Immature natural killer cell (primary cell): Measurements from ENCODE around the gene APOH. TPM values are rescaled to one million over a fixed set of nuclear protein-coding genes. Genes with fewer than 3 reads are reported as not detected.

Experiments
- DNase-seq, 3 donors: peaks; one replicate each; pipeline ENCODE4 v3.0.0; 2022; ENCODE audit warnings: mixed read lengths in 1 of 3
- H3K27ac Mint-ChIP-seq, 6 donors: one replicate each; pipeline ENCODE4 v1.8.0; 2020; ENCODE audit warnings: mixed read lengths in 6 of 6, mild to moderate bottlenecking in 5 of 6, inconsistent platforms in 4 of 6, moderate library complexity in 3 of 6
- H3K27me3 Mint-ChIP-seq, 3 donors: one replicate each; pipeline ENCODE4 v1.8.0; 2020 to 2021; ENCODE audit warnings: low read depth in 3 of 3, mild to moderate bottlenecking in 3 of 3, mixed read lengths in 3 of 3, moderate library complexity in 3 of 3, inconsistent platforms in 1 of 3
- H3K36me3 Mint-ChIP-seq, 3 donors: one replicate each; pipeline ENCODE4 v1.8.0; 2020; ENCODE audit warnings: mixed read lengths in 3 of 3, inconsistent platforms in 2 of 3, mild to moderate bottlenecking in 2 of 3
- H3K4me1 Mint-ChIP-seq, 2 donors: one replicate each; pipeline ENCODE4 v1.8.0; 2020; ENCODE audit warnings: inconsistent platforms in 2 of 2, mild to moderate bottlenecking in 2 of 2, mixed read lengths in 2 of 2, moderate library complexity in 1 of 2
- H3K4me3 Mint-ChIP-seq, 5 donors: one replicate each; pipeline ENCODE4 v1.8.0; 2020; ENCODE audit warnings: mild to moderate bottlenecking in 5 of 5, mixed read lengths in 5 of 5, inconsistent platforms in 3 of 5, moderate library complexity in 3 of 5
- H3K9me3 Mint-ChIP-seq, 6 donors: one replicate each; pipeline ENCODE4 v1.8.0; 2020; ENCODE audit warnings: mild to moderate bottlenecking in 6 of 6, mixed read lengths in 6 of 6, inconsistent platforms in 4 of 6, moderate library complexity in 3 of 6
- polyA plus RNA-seq, 3 donors: library from polyadenylated mRNA; unstranded; fragments of 300-500 nt; fragmentation: Illumina TruSeq; gene quantifications; one replicate each; pipeline ENCODE4 v1.2.3, GENCODE V29; 2021

Gene APOH
- polyA plus RNA-seq, 3 donors from 2014 or later: not detected

- H3K4me3 Mint-ChIP-seq: no peak overlapping the region
- no peaks in the 10 kb centered on the region for H3K4me1 Mint-ChIP-seq
- H3K36me3 Mint-ChIP-seq: no peaks in the 10 kb centered on the region
- H3K9me3 Mint-ChIP-seq: no peaks in the 10 kb centered on the region
- no peak overlapping the region for H3K27ac Mint-ChIP-seq
- peaks cover 0 to 1% (median 0%) of the 10 kb centered on the region in 3 donors for H3K27me3 Mint-ChIP-seq
- no peak for DNase-seq
Observed at GRCh38 chr17:66171172-66171571, 58.0 kb downstream of the APOH start.

- H3K4me1 Mint-ChIP-seq: no peaks in the 10 kb centered on the region
- peaks cover 0 to 1% (median 0%) of the 10 kb centered on the region in 3 donors for H3K27me3 Mint-ChIP-seq
- H3K9me3 Mint-ChIP-seq: no peaks in the 10 kb centered on the region
- H3K27ac Mint-ChIP-seq: no peak overlapping the region
- H3K36me3 Mint-ChIP-seq: no peaks in the 10 kb centered on the region
- DNase-seq: no peak
- no peak overlapping the region for H3K4me3 Mint-ChIP-seq
Observed at GRCh38 chr17:66169839-66170238, 59.4 kb downstream of the APOH start.

GRCh38 chr17:66167189-66167815, 61.9 kb downstream of the APOH start:
- Mint-ChIP-seq H3K4me3 (no peak overlapping the region), H3K27ac (no peak overlapping the region), H3K27me3 (no peaks in the 10 kb centered on the region), H3K4me1 (no peaks in the 10 kb centered on the region), H3K9me3 (no peaks in the 10 kb centered on the region), H3K36me3 (no peaks in the 10 kb centered on the region)
- DNase-seq: no peak

GRCh38 chr17:66165537-66166123, 63.6 kb downstream of the APOH start:
- no peak overlapping the region for H3K27ac Mint-ChIP-seq
- no peaks in the 10 kb centered on the region for H3K9me3 Mint-ChIP-seq
- DNase-seq: peak; percentile 9 to 31 (median 30)
- H3K27me3 Mint-ChIP-seq: peaks cover 0 to 3% (median 0%) of the 10 kb centered on the region in 3 donors
- no peak overlapping the region for H3K4me3 Mint-ChIP-seq
- no peaks in the 10 kb centered on the region for H3K4me1 Mint-ChIP-seq
- no peaks in the 10 kb centered on the region for H3K36me3 Mint-ChIP-seq

Other genes starting within 250 kb of the APOH start
- under 1 TPM in 2 of 3 donors, not detected in 1; 0.13 to 0.25 TPM for gene CEP112, start 37.3 kb downstream of the APOH start, polyA plus RNA-seq
- 1 to 10 TPM in 1 of 3 donors, under 1 TPM in 2; 0.18 to 1.3 (median 0.28) TPM for gene PRKCA, start 73.2 kb upstream of the APOH start, polyA plus RNA-seq